Measurements from ENCODE around the gene GIT2. TPM values are rescaled to one million over a fixed set of nuclear protein-coding genes. Genes with fewer than 3 reads are reported as not detected.

The GIT2 gene
- total RNA-seq, 1 donor from 2014 or later = 89.1 TPM

- Mint-ChIP-seq H3K4me3 (ENCODE audit: unreplicated experiment) (no peak overlapping the region), H3K9me3 (ENCODE audit: unreplicated experiment) (no peaks in the 10 kb centered on the region), H3K36me3 (ENCODE audit: low read depth, unreplicated experiment) (peaks cover 46% of the 10 kb centered on the region), H3K27me3 (ENCODE audit: unreplicated experiment) (peaks cover 9% of the 10 kb centered on the region), H3K27ac (ENCODE audit: unreplicated experiment) (no peak overlapping the region), H3K4me1 (ENCODE audit: unreplicated experiment) (no peaks in the 10 kb centered on the region)
- TF ChIP-seq CTCF (IDR thresholded peaks at IDR 0.05; ENCODE audit: unreplicated experiment) = no peak
- no peak for DNase-seq (ENCODE audit: low spot score)
Measured at GRCh38 chr12:109928058-109928656, 68.0 kb downstream of the GIT2 start.

GRCh38 chr12:109927622-109928021, 68.5 kb downstream of the GIT2 start:
- peaks cover 42% of the 10 kb centered on the region for H3K36me3 Mint-ChIP-seq (ENCODE audit: low read depth, unreplicated experiment)
- peaks cover 9% of the 10 kb centered on the region for H3K27me3 Mint-ChIP-seq (ENCODE audit: unreplicated experiment)
- peak; percentile 45 for DNase-seq (ENCODE audit: low spot score)
- H3K4me3 Mint-ChIP-seq (ENCODE audit: unreplicated experiment) = peak overlapping the region; percentile 75
- H3K9me3 Mint-ChIP-seq (ENCODE audit: unreplicated experiment) = no peaks in the 10 kb centered on the region
- peak; percentile 70 for TF ChIP-seq CTCF (IDR thresholded peaks at IDR 0.05; ENCODE audit: unreplicated experiment)
- peak overlapping the region; percentile 52 for H3K27ac Mint-ChIP-seq (ENCODE audit: unreplicated experiment)
- H3K4me1 Mint-ChIP-seq (ENCODE audit: unreplicated experiment) = no peaks in the 10 kb centered on the region

GRCh38 chr12:109926488-109927210, 69.5 kb downstream of the GIT2 start:
- H3K27me3 Mint-ChIP-seq (ENCODE audit: unreplicated experiment) = peaks cover 6% of the 10 kb centered on the region
- no peak overlapping the region for H3K4me3 Mint-ChIP-seq (ENCODE audit: unreplicated experiment)
- H3K36me3 Mint-ChIP-seq (ENCODE audit: low read depth, unreplicated experiment) = peaks cover 40% of the 10 kb centered on the region
- H3K9me3 Mint-ChIP-seq (ENCODE audit: unreplicated experiment) = no peaks in the 10 kb centered on the region
- H3K27ac Mint-ChIP-seq (ENCODE audit: unreplicated experiment) = no peak overlapping the region
- H3K4me1 Mint-ChIP-seq (ENCODE audit: unreplicated experiment) = no peaks in the 10 kb centered on the region
- TF ChIP-seq CTCF (IDR thresholded peaks at IDR 0.05; ENCODE audit: unreplicated experiment) = no peak
- DNase-seq (ENCODE audit: low spot score) = no peak

GRCh38 chr12:109926016-109926415, 70.2 kb downstream of the GIT2 start:
- no peak for TF ChIP-seq CTCF (IDR thresholded peaks at IDR 0.05; ENCODE audit: unreplicated experiment)
- H3K27me3 Mint-ChIP-seq (ENCODE audit: unreplicated experiment) = peaks cover 4% of the 10 kb centered on the region
- H3K4me1 Mint-ChIP-seq (ENCODE audit: unreplicated experiment) = no peaks in the 10 kb centered on the region
- no peak overlapping the region for H3K27ac Mint-ChIP-seq (ENCODE audit: unreplicated experiment)
- no peak for DNase-seq (ENCODE audit: low spot score)
- H3K4me3 Mint-ChIP-seq (ENCODE audit: unreplicated experiment) = no peak overlapping the region
- H3K36me3 Mint-ChIP-seq (ENCODE audit: low read depth, unreplicated experiment) = peaks cover 37% of the 10 kb centered on the region
- H3K9me3 Mint-ChIP-seq (ENCODE audit: unreplicated experiment) = no peaks in the 10 kb centered on the region

GRCh38 chr12:109925185-109925840, 70.9 kb downstream of the GIT2 start:
- Mint-ChIP-seq H3K27ac (ENCODE audit: unreplicated experiment) (no peak overlapping the region), H3K4me1 (ENCODE audit: unreplicated experiment) (no peaks in the 10 kb centered on the region), H3K9me3 (ENCODE audit: unreplicated experiment) (no peaks in the 10 kb centered on the region), H3K36me3 (ENCODE audit: low read depth, unreplicated experiment) (peaks cover 40% of the 10 kb centered on the region), H3K27me3 (ENCODE audit: unreplicated experiment) (peaks cover 4% of the 10 kb centered on the region), H3K4me3 (ENCODE audit: unreplicated experiment) (peak overlapping the region; percentile 24)
- no peak for TF ChIP-seq CTCF (IDR thresholded peaks at IDR 0.05; ENCODE audit: unreplicated experiment)
- DNase-seq (ENCODE audit: low spot score) = no peak
